Right kidney (tissue), 1 donor: ENCODE results near the gene ROGDI.

Experiments
- DNase-seq: peaks from one replicate; pipeline ENCODE4 v3.0.0-alpha.2; 2016

ROGDI gene

DNA sequence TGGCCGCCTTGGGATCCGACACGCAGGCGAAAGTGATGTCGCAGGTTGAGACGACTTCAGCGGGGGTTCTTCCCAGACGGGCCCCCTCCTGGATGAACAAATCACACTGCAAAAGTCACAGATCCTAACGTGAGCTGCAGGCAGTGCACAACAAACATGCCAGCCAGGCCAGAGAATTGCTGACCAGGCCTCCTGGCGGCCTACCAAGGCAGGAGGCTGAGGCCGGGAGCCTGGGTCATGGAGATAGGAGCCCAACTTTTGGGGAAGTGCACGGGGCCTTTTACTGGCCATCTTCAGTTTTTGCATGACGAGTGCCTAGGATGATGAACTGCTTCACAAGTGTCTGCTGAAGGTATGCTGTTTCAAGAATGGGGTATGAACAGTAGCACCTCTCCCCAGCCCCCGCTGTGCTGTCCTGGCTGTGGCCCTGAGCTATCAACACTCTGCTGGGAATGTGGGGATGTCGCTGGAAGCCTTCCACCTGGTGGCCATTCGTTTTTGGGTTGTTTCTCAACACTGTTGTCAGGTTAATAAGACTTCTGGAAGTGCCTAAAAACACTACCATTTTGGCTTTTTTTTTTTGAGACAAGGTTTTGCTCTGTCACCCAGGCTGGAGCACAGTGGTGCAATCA is 12.2 kb upstream of the ROGDI start:
- DNase-seq = no peak

DNA sequence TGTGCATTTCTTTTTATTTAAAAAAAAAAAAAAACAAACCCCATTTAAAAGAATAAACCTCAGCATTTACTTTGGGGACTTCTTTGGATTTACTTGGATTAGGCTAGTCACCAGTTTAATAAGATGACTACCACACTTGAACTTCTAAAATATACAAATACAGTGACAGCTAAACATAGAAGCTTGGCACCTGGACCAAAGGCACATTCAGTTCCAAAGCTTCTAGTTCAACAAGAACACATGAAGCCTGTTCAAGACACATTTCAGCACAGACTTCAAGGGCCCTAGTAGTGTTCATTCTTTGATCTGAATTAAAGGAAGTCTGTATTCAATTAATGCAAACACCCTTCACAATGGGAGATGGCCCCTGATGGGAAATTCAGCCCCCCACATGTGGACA is 11.6 kb upstream of the ROGDI start:
- no peak for DNase-seq

DNA sequence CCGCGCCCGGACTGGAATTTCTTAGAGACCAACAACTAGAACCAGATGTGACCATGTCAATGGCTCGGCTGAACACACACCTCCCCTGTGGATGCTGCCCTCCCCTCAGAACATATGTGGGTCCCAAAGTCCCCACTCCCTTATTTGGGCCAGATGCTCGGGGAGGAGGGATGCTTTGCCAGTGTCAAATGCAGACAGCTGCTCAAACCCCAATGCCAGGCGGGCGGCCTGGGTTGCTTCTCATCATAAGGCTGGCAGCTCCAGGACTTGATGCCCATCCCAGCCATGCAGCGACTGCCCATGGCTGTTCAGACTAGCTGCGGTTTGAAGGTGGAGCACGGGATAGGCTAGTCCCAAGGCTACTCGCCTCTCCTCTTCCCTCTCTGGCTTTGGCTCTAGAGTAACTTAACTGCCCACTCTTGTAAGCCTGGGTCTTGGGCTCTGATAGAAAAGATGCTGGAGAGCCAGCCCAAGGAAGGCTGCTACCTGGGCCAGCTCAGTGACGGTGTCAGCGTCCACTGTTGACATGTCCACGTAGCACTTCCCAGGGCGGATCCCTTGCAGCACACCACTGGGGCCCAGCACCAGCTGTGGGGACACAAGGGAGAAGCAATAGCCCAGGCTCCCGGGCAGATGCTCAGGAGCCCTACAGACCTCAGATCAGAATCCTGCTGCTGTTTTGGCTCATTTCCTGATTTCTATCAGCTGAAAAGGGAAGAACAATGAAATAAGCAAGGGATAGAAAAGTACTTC is 11.0 kb upstream of the ROGDI start:
- no peak for DNase-seq

DNA sequence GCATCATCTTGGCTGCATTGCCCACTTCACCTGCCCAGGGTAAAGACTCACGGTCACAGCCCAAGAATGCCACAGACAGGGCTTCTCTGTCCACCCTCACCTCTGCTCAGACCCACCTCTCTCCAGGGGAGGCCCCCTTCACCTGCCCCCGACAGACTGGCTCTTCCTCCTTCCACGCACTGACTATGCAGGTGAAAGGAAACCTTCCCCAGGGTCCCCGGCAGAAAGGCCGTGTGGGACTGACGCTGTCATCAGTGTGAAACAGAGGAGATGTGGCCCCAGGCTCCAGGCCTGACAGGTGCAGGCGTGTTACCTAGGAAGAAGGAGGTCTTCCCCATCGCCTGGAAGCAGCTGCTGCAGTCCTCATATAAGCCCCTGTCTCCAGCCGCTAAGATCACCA is 9.3 kb upstream of the ROGDI start:
- no peak for DNase-seq

DNA sequence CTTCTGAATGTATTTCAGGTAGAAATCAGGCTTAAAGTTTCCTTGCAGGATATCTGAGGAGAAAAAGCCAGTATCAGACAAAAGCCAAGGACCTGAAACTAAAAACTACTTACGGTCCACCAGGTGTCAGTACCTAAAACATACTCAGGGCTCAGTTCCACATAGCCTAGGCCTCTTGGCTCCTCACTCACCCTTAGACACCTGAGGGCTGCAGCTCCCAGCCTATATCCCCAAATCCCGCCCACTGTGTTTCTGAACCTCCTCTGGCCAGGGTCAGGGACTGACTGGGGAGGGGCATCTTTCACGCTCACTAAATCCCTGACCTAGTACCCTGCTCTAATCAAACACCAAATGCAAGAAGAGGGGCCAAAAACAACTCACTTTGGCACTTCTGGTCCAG is 8.8 kb upstream of the ROGDI start:
- DNase-seq = no peak

DNA sequence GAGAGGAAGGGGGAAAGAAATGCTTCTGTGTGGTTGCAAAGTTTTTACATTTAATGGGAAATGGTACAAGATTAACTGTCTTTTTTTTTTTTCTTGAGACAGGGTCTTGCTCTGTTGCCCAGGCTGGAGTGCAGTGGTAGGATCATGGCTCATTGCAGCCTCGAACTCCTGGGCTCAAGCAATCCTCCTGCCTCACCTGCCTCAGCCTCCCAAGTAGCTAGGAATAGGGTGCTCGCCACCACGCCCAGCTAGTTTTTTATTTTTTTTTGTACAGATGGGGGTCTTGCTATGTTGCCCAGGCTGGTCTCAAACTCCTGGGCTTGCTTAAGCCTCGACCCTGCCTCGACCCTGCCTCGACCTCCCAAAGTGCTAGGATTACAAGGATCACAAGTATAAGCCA is 3.8 kb upstream of the ROGDI start:
- no peak for DNase-seq

DNA sequence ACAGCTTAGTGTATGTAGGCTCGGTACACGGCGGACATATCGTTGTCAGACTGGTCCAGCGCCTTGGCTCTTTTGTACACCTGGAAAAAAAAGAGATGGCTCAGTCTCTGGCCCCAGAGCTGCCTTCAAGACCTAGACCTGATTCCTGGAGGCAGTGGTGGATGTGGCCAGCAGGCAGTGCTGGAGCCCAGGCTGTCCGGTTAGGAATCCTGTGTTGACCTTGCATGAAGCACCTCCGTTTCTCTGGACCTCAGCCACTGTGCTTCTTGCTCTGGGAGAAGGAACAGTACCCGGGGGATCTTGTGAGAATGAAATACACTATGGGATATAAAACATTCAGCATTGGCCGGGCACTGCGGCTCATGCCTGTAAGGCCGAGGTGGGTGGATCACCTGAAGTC is 2.8 kb upstream of the ROGDI start:
- no peak for DNase-seq

DNA sequence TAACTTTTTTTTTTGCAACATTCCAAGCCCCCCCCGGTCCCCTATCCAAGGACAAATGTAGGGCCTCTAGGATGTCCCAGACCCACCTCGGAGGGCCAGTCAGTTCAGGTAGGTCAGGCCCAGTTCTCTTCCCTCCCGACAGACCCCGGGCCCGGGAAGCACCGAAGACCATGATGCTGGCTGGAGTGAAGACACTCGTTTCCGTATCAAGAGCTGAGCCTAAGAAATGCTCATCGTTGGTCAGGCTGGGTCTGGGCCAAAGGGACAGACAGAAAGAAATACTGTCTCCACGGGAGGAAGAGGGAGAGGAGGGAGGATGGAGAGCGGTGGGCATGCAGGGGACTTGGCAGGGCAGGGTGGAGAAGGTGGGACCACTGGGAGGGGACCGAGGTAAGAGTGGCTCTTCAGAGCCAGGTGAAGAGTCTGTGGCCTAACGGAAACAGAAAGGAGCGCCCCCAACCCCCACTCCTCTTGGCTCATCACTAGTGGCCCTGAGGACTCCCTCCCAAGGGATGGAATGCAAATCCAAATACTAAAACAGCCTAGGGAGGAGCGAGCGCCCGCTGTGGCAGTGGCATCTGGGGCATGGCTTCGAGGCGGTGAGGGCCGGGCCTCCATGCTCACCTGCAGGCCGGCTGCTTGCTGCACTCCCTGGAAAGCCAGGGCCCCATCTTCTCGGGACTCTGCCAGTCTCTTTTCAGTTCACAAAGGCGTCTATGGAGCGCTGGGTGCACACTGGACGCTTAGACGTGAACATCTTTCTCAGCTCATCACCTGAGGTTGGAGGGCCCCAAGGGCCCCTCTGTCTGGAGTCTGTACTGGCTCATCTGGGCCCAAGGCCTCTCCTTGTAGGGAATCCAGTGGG is 1.7 kb upstream of the ROGDI start:
- no peak for DNase-seq

DNA sequence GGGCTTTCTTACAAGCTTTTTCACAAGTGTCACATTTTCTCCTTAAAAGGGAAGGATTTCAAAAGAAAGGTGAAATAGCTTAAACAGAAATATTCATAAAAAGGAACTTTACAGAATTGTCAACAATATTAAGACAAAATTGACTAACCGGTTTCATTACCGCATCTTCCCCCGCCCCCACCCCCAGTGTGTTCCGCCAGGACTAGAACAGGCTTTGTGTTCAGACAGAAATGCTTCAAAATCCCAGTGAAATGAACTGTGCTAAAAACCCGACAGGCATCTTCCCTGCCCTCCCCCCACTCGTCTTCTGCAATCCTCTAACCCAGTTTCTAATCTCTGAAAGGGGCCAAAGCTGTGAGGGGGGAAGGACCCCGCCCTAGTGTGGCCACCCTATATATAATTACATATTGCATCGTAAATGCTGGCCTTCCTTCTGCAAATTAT is 990 bp upstream of the ROGDI start:
- no peak for DNase-seq

DNA sequence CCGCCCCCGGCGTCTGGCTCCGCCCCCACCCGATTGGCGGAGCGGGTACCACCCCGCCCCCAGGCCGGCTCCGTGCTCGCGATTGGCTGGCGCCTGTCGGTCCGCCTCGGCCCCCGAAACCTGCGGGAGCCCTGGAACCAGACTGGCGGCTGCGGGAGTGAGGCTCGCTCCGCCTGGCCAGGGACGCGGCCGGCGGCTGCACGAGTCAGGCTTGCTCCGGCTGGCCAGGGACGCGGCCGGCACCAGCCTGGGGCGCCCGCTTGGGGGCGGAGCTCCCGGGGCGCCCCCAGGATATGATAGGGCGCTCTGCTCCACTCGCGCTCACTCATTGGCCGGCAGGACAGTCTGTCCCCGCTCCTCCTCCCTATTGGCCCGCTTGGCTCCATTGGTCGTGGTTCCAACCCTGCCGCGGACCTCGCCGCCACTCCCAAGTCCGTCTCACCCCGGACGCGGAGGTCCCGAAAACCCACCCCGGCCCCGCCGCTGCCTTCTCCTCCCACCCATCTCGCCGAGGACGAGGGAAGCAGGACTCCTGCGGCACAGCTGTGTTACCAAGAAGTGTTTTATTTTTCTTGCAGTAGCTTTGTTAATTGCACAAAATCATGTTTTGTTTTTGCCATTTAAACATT is 340 bp upstream of the ROGDI start:
- peak; percentile 99 for DNase-seq

DNA sequence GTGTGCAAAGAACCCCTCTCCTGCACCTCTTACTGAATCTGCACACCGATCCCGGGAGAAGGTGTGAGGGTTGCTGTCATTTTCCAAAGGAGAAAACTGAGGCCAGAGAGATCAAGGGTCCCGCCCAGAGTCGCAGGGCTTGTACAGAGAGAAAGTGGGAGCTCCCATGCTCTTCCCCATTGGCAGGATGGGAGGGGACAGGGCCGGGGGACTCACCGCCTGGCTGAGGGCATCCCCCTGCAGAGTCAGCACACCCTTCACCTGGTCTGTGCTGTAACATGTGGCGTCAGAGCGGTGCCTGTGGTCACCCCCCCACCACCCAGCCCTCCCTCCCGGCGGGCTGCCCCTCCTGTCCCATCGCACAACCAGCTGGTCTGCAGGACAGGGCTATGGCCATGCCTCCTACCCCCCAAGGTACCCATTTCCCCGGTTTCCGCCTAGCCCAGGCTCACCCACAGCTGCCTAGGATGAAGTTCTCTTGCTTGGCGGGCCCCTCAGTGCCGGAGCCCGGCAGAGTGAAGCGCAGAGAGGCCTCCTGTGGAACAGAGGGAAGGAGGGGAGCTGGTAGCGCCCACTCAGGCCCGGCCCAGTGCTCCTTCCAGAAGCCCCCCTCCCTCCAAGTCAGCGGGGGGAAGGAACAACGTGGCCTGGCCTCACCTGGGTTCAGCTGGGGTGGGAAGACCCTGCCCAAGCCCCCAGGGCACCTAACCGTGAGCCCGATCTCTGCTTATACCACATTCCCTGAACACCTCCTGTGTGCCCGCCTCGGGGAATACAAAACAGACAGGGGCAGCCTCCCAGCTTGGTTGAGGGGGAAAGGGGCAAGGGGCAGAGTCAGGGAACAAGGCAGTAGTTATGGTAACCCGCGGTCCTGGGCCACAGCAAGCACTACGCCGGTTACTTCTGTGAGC is 1.1 kb downstream of the ROGDI start:
- DNase-seq = no peak

DNA sequence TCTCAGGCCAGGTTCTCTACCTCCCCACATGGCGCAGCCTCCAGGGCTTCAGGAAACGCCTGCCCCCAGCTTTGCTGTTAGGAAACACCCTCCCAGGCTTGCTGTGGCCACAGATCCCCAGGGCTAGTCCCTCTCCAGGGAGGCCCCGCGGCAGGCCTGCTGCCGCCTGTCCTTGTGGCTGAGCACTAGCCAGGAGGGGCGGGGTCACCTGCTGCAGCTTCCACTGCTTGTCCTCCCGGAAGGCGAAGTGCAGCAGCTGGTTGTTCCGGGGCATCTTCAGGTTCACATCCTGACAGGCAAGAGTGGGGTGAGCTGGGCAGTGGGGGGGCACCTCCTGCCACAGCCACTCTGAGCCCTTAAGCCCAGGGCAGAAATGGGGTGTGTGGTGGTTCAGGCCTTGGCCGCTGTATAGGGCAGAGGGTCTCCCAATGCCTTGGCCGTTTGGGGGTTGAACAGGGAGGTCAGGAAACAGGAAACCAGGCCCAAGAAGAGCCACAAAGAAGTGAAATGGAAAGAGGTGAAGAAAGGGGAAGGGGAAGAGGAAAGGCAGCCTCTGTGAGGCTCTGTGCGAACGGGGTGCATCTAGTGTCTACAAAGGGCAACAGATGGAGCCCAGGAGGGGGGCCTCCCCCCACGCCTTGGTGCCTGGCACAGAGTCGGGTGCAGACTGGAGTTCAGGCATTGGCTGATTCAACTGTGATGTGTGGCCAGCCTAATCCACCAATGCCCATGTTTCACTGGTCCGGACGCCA is 2.0 kb downstream of the ROGDI start:
- no peak for DNase-seq

DNA sequence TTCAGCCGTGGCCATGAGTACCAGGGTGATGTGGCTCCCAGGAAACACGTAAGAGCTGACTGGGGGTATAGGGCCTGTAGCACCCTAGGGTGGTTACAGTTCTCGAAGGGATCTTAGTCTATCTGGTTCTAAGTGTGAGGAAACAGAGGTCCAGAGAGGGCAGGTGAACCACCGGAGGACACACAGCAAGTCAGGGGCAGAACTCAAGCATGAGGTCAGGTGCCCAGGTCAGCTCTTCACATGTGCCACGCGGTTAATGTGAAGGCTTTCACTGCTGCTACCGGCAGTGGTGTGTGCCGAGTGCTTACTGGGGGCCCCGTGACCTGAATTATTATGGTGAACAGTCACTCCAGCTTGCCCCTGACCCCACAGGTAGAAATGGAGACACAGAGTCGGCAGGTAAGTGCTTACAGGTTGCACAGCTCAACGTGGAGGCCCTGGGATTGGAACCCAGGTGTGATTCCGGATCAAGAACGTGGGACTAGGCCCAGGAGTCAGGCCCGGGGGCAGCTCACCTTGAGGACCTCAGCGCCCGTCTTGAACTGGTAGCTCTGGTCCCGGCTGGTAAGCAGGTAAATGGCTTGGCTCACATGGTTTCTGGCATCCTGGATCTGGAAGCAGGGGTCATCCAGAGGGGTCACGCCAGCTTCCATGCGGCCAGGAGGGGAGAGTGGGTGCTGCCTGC is 3.1 kb downstream of the ROGDI start:
- no peak for DNase-seq

DNA sequence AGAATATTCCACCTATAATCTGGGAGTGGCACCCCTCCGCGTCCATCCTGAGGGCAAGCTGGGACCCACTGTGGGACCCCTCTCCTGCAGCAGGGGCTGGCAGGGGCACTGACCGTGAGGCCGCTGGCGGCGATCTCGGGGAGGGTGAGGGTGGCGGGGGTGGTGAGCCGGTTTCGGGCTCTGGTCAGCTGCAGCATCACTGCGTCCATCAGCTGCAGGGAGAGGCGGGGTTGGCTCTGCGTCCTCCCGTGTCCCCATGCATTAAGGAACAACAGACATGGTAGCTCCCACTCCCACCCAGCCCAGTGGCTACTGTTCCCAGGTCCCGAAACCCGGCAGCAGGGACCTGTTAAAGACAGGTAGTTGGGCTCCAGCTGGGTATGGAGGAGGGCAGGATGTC is 4.0 kb downstream of the ROGDI start:
- no peak for DNase-seq

DNA sequence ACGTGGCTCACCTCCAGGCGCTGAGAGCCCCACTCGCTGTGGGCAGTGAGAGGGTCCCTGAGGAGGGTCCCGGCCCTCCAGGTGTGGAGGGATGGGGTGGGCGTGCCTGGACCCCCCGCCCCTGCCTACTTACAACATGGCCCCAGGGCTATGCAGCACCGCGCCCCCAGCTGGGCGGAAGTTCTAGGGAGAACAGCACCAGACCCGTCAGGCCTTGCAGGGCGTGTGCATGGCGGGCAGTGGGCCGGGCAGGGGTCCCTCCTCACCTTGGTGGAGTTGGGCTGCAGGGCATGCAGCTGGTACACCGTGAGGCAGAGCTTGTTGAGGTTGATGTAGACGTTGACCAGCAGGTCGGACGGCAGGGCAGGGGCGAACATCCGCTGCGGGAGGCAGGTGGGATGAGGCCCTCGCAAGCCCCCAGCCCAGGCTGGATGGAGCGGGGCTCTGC is 4.6 kb downstream of the ROGDI start:
- DNase-seq = no peak

DNA sequence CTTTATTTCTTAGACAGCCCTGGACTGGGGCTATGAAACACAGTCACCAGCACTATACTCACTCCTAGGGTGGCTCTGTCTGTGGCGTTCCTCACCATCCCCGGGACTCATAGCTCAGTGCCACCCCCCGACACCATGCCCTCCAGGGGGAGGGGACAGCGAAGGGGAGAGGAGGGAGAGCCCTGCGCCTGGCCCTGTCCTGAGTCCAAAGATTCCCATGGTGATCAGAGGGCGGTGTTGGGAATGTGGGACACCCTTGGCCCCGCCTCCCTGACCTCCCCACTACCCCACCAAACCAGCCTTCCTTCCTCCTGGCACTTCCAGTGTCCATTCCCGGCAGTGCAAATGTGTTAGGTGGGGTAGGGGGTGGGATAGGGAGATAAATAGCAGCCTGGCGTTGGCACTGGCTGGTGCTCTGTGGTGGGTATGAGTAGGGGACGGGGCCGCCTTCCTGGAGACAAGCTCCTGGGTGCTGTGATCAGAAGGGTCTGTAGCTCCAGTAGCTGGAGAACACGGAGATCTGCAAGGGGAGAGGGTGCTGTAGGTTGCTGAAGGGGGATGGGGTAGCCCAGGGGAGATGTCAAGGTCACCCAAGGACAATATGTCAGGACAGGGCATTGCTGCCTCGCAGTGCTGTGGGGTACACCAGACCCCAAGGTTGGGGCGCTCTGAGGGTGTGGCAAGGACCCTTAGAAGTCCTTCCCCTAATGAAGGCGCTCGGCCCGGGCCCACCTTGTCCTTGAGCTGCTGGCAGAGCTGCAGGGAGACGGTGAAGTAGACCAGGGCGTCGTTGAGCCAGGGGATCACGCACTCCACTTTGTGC is 5.2 kb downstream of the ROGDI start:
- DNase-seq = no peak

DNA sequence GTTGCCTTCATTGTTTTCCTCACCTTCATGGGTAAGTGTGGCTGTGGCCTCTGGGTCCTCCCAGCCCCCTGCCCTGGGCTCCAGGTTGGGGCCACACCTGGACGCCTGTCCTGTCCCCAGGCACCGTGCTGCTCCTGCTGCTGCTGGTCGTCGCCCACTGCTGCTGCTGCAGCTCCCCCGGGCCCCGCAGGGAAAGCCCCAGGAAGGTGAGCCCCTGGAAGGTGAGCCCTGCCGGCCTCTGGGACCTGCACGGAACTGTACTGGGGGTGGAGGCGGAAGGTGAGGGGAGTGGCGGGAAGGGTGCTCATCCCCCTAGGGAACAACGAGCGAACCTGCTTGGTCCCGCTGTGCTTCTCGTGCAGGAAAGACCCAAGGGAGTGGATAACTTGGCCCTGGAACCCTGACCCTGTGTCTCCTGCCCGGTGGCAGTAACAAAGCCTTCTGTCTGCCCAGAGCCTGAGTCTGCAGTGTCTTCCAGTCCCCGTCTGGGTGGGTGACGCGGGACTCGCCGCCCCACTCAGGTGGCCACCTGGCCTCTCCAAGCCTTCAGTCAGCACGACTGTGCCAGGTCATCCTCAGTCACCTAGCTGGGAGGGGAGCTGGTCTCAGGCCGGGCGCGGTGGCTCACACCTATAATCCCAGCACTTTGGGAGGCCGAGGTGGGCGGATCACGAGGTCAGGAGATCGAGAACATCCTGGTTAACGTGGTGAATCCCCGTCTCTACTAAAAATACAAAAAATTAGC is 6.4 kb downstream of the ROGDI start:
- DNase-seq = no peak

DNA sequence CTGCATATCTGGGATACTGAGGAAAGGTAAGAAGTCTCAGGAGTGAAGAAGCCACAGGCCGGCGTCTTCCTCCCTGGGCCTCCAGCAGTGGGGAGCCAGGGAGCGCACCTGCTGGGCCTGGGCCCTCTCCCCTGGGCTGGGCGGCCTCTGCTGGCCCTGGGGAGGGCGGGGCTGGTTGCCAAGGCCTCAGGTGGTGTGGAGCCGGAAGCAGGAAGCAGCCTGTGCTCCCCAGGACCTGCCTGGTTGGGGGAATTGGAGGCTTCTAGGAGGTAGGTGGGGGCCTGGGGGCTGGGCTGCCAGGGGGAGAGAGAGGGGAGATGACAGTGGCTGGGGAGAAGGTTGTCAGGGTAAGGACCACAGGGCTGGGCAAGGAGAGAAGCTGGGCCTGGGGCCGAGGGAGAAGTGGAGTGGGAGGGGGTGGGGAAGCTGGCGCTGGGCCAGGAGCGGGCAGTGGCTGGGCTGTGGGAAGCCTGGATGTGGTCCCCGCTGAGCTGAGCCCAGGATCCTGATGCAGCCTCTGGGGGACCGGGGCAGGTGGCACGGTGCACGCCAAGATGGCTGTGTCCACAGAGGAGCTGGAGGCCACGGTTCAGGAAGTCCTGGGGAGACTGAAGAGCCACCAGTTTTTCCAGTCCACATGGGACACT is 7.1 kb downstream of the ROGDI start, which contains the start of gene SMIM22:
Gene SMIM22, plus strand, starts transcription at position 189 of the 647 bp plus-strand sequence. Its CDS starts 366 bp downstream, at position 555.
- DNase-seq = no peak
